Activated CD4-positive, alpha-beta T cell treated with anti-CD3 and anti-CD28 coated beads, Interleukin-2, Interleukin-6, amounts not matched to agents 100 ng/mL and 50 ng/mL, durations not matched to agents 16 hours and 8 hours (primary cell): Measurements from ENCODE around the gene PDGFC.
"Not testable (repeated sequence)": the region's sequence is repeated elsewhere in the genome, so short reads cannot be mapped to it uniquely, and the experiment has no call there.

Source experiments
- DNase-seq: peaks from one replicate; pipeline ENCODE4 v3.0.0-alpha.2; 2020

The PDGFC gene

GRCh38 chr4:156896527-156896926 is 75.1 kb downstream of the PDGFC start:
- no peak for DNase-seq

- no peak for DNase-seq
These were observed 77.4 kb downstream of the PDGFC start for GRCh38 chr4:156894234-156894633.

GRCh38 chr4:156892805-156893204 is 78.8 kb downstream of the PDGFC start:
- no peak for DNase-seq

GRCh38 chr4:156889616-156890594 is 81.7 kb downstream of the PDGFC start:
- DNase-seq, result no peak

- DNase-seq, result no peak
These were observed 82.8 kb downstream of the PDGFC start for GRCh38 chr4:156888762-156889161.

GRCh38 chr4:156886481-156886880 is 85.1 kb downstream of the PDGFC start:
- DNase-seq, result no peak

GRCh38 chr4:156885374-156885773 is 86.2 kb downstream of the PDGFC start:
- no peak for DNase-seq

- no peak for DNase-seq
These were observed 87.4 kb downstream of the PDGFC start for GRCh38 chr4:156884183-156884582.

- DNase-seq, result no peak
These were observed 95.9 kb downstream of the PDGFC start for GRCh38 chr4:156875704-156876103.

GRCh38 chr4:156875055-156875454 is 96.5 kb downstream of the PDGFC start:
- no peak for DNase-seq

- DNase-seq, result no peak
These were observed 97.8 kb downstream of the PDGFC start for GRCh38 chr4:156873799-156874198.

GRCh38 chr4:156870861-156871260 is 100.7 kb downstream of the PDGFC start:
- DNase-seq, result no peak

- no peak for DNase-seq
These were observed 101.5 kb downstream of the PDGFC start for GRCh38 chr4:156870131-156870530.

GRCh38 chr4:156866088-156866487 is 105.5 kb downstream of the PDGFC start:
- DNase-seq, result not testable (repeated sequence)

- DNase-seq, result no peak
These were observed 106.1 kb downstream of the PDGFC start for GRCh38 chr4:156865451-156865850.

GRCh38 chr4:156858071-156858470 is 113.5 kb downstream of the PDGFC start:
- no peak for DNase-seq

- DNase-seq, result no peak
These were observed 132.8 kb downstream of the PDGFC start for GRCh38 chr4:156838761-156839160.

GRCh38 chr4:156837625-156838345 is 133.8 kb downstream of the PDGFC start:
- DNase-seq, result no peak

- DNase-seq, result no peak
These were observed 138.7 kb downstream of the PDGFC start for GRCh38 chr4:156832886-156833285.

GRCh38 chr4:156830351-156830750 is 141.2 kb downstream of the PDGFC start:
- no peak for DNase-seq

- no peak for DNase-seq
These were observed 142.3 kb downstream of the PDGFC start for GRCh38 chr4:156829201-156829873.

GRCh38 chr4:156827519-156827918 is 144.1 kb downstream of the PDGFC start:
- no peak for DNase-seq

- DNase-seq, result no peak
These were observed 146.5 kb downstream of the PDGFC start for GRCh38 chr4:156825074-156825473.
